NB4 (cell line): ENCODE data around the gene ITGA1.

Experiments
- DNase-seq: peaks from one replicate; pipeline ENCODE4 v3.0.0; 2010; ENCODE audit warnings: low read depth
- H3K4me3 ChIP-seq: one replicate; pipeline ENCODE4 v1.5.1; 2011; ENCODE audit warnings: mild to moderate bottlenecking, low read depth, low read length, moderate library complexity
- MYC ChIP-seq: IDR thresholded peaks from 2 replicates; pipeline ENCODE4 v1.6.1; 2011; ENCODE audit warnings: low read depth, low read length
- POLR2A ChIP-seq: IDR thresholded peaks from 2 replicates; pipeline ENCODE4 v1.6.1; 2011; ENCODE audit warnings: mild to moderate bottlenecking; ENCODE audit not compliant: insufficient read length; ENCODE audit errors: extremely low read depth
- TF ChIP-seq, protein P1 (sequence below): IDR thresholded peaks from 2 replicates; pipeline ENCODE4 v1.6.1; 2011; ENCODE audit warnings: low read depth, low read length
- TF ChIP-seq, protein P2 (sequence below): IDR thresholded peaks from one replicate; pipeline ENCODE4 v1.5.1; 2012; ENCODE audit warnings: low read depth, low read length

The ITGA1 gene

DNA sequence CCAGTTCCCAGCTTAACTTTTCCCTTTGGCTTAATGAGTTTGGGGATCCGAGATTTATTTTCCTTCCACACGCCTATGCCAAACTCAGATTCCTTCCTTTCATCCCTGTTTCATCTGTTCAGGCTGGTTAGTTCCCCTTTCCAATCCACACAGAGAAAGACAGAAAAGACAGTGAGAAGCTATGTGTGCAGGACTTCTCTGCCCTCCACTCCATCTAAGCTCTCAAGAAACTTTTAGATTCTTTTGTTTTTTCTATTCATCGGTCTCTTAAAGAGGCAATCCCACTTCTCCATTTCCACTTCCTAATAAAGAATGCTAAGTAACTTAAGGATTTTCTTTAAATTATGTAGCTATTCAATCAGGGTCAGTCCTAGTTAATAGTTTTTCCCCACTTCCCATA, 11.2 kb downstream of the ITGA1 start:
- TF ChIP-seq, protein P1, sequence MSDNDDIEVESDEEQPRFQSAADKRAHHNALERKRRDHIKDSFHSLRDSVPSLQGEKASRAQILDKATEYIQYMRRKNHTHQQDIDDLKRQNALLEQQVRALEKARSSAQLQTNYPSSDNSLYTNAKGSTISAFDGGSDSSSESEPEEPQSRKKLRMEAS: no peak
- TF ChIP-seq POLR2A: no peak
- no peak for TF ChIP-seq MYC
- TF ChIP-seq, protein P2, sequence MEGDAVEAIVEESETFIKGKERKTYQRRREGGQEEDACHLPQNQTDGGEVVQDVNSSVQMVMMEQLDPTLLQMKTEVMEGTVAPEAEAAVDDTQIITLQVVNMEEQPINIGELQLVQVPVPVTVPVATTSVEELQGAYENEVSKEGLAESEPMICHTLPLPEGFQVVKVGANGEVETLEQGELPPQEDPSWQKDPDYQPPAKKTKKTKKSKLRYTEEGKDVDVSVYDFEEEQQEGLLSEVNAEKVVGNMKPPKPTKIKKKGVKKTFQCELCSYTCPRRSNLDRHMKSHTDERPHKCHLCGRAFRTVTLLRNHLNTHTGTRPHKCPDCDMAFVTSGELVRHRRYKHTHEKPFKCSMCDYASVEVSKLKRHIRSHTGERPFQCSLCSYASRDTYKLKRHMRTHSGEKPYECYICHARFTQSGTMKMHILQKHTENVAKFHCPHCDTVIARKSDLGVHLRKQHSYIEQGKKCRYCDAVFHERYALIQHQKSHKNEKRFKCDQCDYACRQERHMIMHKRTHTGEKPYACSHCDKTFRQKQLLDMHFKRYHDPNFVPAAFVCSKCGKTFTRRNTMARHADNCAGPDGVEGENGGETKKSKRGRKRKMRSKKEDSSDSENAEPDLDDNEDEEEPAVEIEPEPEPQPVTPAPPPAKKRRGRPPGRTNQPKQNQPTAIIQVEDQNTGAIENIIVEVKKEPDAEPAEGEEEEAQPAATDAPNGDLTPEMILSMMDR: no peak
- peak; percentile 33 for DNase-seq
- H3K4me3 ChIP-seq: peak overlapping the region; percentile 94

DNA sequence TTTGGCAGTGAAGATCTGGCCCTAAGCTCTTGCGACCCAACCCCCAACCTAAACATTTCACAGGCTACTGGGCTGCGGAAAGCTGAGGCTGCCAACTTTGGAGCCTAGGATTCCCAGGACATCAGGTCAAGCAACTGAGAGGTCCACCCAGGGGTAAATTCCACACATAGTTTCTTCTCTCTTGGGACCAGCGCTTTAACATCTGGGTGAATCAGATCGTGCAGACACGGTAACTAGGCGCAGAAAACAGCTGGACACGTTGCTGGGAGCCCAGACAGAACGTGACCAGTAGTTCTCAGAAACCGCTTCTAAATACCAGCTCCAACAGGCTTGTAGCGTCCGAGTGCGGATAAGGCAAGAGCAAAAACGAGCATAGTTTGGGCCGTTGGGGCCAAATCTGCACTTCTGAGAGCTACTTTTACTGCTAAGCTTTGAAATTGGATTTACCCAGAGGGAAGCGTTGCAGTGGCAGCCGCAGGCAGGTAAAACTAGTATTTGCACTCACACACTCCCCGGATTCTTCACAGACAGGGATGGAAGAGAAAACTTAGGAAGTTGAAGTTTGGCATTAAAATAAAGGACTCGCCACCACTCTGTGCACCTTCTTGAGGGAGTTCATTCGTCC, 11.8 kb downstream of the ITGA1 start:
- H3K4me3 ChIP-seq: peak overlapping the region; percentile 94
- DNase-seq: peak; percentile 40
- TF ChIP-seq POLR2A (no peak), MYC (no peak)
- TF ChIP-seq, protein P1: no peak
- TF ChIP-seq, protein P2: no peak

DNA sequence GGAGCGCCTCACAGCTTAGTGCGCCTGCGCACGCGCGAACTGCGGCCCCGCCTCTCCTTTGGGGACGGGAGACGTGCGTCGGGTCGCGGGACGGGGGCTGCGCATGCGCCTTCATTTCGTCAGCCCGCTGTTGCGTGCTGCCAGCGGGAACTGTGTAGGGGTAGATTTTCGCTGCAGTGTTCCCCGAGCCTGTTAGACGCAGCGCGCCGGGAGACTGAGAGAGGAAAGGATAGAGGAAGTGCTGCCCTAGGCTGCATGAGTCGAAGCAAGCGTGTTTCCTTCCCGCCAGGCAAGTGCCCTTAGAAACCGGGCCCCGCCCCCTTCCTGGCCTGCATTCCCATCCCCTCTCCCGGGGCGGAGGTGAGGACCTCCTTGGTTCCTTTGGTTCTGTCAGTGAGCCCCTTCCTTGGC, 12.3 kb downstream of the ITGA1 start:
- TF ChIP-seq MYC (peak; percentile 88), POLR2A (peak; percentile 85)
- TF ChIP-seq, protein P2: no peak
- TF ChIP-seq, protein P1: peak; percentile 51; the same call in 1 of the 2 replicates
- H3K4me3 ChIP-seq: peak overlapping the region; percentile 94

DNA sequence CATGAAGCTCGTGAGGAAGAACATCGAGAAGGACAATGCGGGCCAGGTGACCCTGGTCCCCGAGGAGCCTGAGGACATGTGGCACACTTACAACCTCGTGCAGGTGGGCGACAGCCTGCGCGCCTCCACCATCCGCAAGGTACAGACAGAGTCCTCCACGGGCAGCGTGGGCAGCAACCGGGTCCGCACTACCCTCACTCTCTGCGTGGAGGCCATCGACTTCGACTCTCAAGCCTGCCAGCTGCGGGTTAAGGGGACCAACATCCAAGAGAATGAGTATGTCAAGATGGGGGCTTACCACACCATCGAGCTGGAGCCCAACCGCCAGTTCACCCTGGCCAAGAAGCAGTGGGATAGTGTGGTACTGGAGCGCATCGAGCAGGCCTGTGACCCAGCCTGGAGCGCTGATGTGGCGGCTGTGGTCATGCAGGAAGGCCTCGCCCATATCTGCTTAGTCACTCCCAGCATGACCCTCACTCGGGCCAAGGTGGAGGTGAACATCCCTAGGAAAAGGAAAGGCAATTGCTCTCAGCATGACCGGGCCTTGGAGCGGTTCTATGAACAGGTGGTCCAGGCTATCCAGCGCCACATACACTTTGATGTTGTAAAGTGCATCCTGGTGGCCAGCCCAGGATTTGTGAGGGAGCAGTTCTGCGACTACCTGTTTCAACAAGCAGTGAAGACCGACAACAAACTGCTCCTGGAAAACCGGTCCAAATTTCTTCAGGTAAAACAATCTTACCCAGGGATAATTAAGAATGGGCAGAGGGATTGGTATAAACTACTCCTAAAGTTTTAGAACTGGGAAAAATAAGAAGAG, 12.9 kb downstream of the ITGA1 start:
- DNase-seq: peak; percentile 73
- H3K4me3 ChIP-seq: peak overlapping the region; percentile 86
- TF ChIP-seq MYC (0 out of 2 replicates have a peak, but pooled peaks have one; percentile 65), POLR2A (no peak)
- TF ChIP-seq, protein P1: peak; percentile 28; the same call in 1 of the 2 replicates
- TF ChIP-seq, protein P2: no peak

More for the DNA sequence above, 12.3 kb downstream of the ITGA1 start:
- DNase-seq: peak; percentile 97

DNA sequence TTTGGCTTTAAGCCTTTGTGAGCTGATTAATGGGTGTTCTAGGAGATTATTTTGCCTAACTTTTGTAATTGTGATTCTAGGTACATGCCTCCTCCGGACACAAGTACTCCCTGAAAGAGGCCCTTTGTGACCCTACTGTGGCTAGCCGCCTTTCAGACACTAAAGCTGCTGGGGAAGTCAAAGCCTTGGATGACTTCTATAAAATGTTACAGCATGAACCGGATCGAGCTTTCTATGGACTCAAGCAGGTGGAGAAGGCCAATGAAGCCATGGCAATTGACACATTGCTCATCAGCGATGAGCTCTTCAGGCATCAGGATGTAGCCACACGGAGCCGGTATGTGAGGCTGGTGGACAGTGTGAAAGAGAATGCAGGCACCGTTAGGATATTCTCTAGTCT, 13.6 kb downstream of the ITGA1 start:
- H3K4me3 ChIP-seq: peak overlapping the region; percentile 86
- DNase-seq: peak; percentile 45
- TF ChIP-seq, protein P2: no peak
- TF ChIP-seq, protein P1: no peak
- no peak for TF ChIP-seq POLR2A
- no peak for TF ChIP-seq MYC
